Parathyroid adenoma (tissue), 2 donors: ENCODE results near the gene LRP1B.

Source experiments
- H2AFZ ChIP-seq: fragments of 300-600 bp; sonication (generic); one replicate; pipeline ENCODE4 v1.7.0; 2017; ENCODE audit warnings: antibody characterized with exemption, mild to moderate bottlenecking
- H3K27ac ChIP-seq: fragments of 300-600 bp; sonication (generic); one replicate; pipeline ENCODE4 v1.7.0; 2017
- H3K27me3 ChIP-seq: fragments of 300-600 bp; sonication (generic); one replicate; pipeline ENCODE4 v1.7.0; 2017; ENCODE audit warnings: low read length; ENCODE audit not compliant: control insufficient read depth, insufficient read depth
- H3K36me3 ChIP-seq: fragments of 300-600 bp; sonication (generic); one replicate; pipeline ENCODE4 v1.7.0; 2017; ENCODE audit warnings: low read length; ENCODE audit not compliant: control insufficient read depth, insufficient read depth
- H3K4me1 ChIP-seq: fragments of 300-600 bp; sonication (generic); one replicate; pipeline ENCODE4 v1.7.0; 2017; ENCODE audit warnings: control low read depth
- H3K4me2 ChIP-seq: fragments of 300-600 bp; sonication (generic); one replicate; pipeline ENCODE4 v1.7.0; 2017; ENCODE audit warnings: low read length
- H3K4me3 ChIP-seq: fragments of 300-600 bp; sonication (generic); one replicate; pipeline ENCODE4 v1.7.0; 2017; ENCODE audit warnings: low read depth, low read length
- H3K79me2 ChIP-seq: fragments of 300-600 bp; sonication (generic); one replicate; pipeline ENCODE4 v1.7.0; 2017; ENCODE audit warnings: control low read depth
- H3K9ac ChIP-seq: fragments of 300-600 bp; sonication (generic); one replicate; pipeline ENCODE4 v1.7.0; 2017; ENCODE audit warnings: mild to moderate bottlenecking
- H3K9me3 ChIP-seq: fragments of 300-600 bp; sonication (generic); one replicate; pipeline ENCODE4 v1.7.0; 2017; ENCODE audit warnings: low read length; ENCODE audit not compliant: control insufficient read depth
- TF ChIP-seq, protein P1 (sequence below): fragments of 300-600 bp; sonication (generic); IDR thresholded peaks from one replicate; pipeline ENCODE4 v1.7.0; 2017; ENCODE audit warnings: antibody characterized with exemption, mild to moderate bottlenecking
- donor health status: primary hyperparathyroidism.

The LRP1B gene

DNA sequence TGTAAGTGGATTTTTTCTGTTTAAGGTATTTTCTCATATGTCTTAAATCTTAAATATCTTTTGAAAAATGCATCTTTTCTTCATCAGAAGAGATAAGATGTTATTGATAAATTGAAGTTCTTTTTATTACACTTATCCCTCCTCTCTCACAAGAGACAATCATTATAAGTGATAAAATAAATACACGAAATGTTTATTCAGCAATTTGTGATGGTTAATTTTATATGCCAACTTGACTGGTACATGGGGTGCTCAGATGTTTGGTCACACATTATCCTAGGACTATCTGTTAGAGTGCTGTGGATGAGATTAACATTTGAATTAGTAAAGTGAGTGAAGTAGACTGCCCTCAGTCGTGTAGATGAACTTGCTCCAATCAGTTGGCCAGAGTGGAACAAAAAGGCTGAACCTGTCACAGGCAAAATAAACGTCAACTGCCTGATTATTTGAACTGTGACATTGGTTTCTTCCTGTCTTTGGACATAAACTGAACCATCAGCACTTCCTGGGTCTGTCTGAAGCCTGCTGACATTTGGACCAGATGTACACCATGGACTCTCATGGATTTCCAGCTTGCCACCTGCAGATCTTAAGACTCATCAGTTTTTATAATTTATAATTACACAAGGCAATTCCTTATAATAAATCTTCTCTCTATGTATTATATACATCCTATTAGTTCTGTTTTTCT is 1126.7 kb downstream of the LRP1B start:
- Histone ChIP-seq H3K27me3 (no peaks in the 10 kb centered on the region), H3K9me3 (no peaks in the 10 kb centered on the region), H2AFZ (no peak overlapping the region), H3K9ac (no peak overlapping the region), H3K4me2 (no peak overlapping the region), H3K36me3 (no peaks in the 10 kb centered on the region), H3K27ac (no peak overlapping the region), H3K79me2 (no peaks in the 10 kb centered on the region), H3K4me1 (no peaks in the 10 kb centered on the region), H3K4me3 (no peak overlapping the region)
- TF ChIP-seq, protein P1, sequence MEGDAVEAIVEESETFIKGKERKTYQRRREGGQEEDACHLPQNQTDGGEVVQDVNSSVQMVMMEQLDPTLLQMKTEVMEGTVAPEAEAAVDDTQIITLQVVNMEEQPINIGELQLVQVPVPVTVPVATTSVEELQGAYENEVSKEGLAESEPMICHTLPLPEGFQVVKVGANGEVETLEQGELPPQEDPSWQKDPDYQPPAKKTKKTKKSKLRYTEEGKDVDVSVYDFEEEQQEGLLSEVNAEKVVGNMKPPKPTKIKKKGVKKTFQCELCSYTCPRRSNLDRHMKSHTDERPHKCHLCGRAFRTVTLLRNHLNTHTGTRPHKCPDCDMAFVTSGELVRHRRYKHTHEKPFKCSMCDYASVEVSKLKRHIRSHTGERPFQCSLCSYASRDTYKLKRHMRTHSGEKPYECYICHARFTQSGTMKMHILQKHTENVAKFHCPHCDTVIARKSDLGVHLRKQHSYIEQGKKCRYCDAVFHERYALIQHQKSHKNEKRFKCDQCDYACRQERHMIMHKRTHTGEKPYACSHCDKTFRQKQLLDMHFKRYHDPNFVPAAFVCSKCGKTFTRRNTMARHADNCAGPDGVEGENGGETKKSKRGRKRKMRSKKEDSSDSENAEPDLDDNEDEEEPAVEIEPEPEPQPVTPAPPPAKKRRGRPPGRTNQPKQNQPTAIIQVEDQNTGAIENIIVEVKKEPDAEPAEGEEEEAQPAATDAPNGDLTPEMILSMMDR, result no peak

DNA sequence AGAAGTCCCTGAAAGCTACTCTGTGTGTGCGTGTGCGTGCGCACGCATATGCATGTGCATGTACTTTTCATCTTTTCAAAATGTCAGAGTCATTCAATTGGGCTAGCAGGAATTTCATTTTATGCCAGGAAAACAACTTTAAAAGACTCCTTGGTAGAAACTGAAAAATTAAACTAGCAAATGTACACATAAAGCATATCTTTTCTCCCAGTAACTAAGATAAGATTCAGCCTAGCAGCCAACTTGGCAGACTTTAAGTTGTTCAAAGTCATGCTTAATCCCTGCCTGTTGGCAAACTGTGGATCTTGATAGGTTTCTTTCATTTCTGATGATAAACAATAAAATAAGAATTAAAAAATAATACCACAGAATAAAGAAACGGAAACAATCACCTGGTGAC is 1129.1 kb downstream of the LRP1B start:
- H3K4me2 ChIP-seq, result no peak overlapping the region
- H3K4me3 ChIP-seq, result no peak overlapping the region
- no peak overlapping the region for H2AFZ ChIP-seq
- no peaks in the 10 kb centered on the region for H3K27me3 ChIP-seq
- no peaks in the 10 kb centered on the region for H3K4me1 ChIP-seq
- H3K27ac ChIP-seq, result no peak overlapping the region
- no peaks in the 10 kb centered on the region for H3K79me2 ChIP-seq
- no peak overlapping the region for H3K9ac ChIP-seq
- H3K36me3 ChIP-seq, result no peaks in the 10 kb centered on the region
- TF ChIP-seq, protein P1, result no peak
- no peaks in the 10 kb centered on the region for H3K9me3 ChIP-seq

DNA sequence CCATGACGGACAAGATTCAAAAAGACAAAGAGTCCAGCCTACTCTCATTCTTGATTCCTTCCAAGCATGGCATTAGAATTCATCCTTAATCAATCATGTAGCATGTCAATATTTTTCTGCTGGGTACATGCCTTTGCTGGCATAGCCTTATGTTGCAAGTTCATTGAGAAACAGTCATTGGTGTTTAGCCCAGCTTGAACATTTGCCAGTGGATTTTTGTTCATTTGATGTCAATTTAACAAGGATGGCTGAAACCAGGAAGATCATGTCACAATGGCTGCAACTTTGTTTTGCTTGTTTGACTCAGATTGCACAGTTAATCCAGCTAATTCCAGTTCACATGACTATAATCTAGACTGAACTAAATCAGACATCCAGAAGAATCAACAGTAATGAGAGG is 1132.2 kb downstream of the LRP1B start:
- Histone ChIP-seq H3K36me3 (no peaks in the 10 kb centered on the region), H3K79me2 (no peaks in the 10 kb centered on the region), H3K4me2 (no peak overlapping the region), H3K4me1 (no peaks in the 10 kb centered on the region), H3K27me3 (no peaks in the 10 kb centered on the region), H3K27ac (no peak overlapping the region), H3K4me3 (no peak overlapping the region), H3K9me3 (no peaks in the 10 kb centered on the region), H3K9ac (no peak overlapping the region), H2AFZ (no peak overlapping the region)
- TF ChIP-seq, protein P1, result no peak

DNA sequence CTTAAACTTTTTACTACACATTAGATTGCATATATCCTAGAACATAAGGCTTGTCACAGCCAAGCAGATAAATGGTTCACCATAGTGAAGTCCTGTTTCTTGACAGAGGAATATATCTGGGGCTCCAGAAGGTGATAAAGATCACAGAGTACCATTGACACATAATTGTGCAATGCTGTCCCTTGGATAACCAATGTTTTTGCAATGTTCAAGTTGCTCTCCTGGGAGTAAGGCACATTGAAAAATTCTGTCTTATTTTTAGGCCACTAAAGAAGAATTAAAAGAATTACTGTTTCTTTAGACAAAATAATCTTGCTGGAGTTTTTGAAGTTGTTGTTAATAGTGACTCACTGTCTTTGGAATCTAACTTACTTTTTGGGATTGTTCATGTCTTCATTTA is 1132.8 kb downstream of the LRP1B start:
- H3K4me1 ChIP-seq, result no peaks in the 10 kb centered on the region
- no peak overlapping the region for H3K4me2 ChIP-seq
- no peaks in the 10 kb centered on the region for H3K27me3 ChIP-seq
- no peak overlapping the region for H3K9ac ChIP-seq
- no peak overlapping the region for H3K4me3 ChIP-seq
- H3K9me3 ChIP-seq, result no peaks in the 10 kb centered on the region
- H3K27ac ChIP-seq, result no peak overlapping the region
- no peaks in the 10 kb centered on the region for H3K36me3 ChIP-seq
- H3K79me2 ChIP-seq, result no peaks in the 10 kb centered on the region
- TF ChIP-seq, protein P1, result no peak
- no peak overlapping the region for H2AFZ ChIP-seq

DNA sequence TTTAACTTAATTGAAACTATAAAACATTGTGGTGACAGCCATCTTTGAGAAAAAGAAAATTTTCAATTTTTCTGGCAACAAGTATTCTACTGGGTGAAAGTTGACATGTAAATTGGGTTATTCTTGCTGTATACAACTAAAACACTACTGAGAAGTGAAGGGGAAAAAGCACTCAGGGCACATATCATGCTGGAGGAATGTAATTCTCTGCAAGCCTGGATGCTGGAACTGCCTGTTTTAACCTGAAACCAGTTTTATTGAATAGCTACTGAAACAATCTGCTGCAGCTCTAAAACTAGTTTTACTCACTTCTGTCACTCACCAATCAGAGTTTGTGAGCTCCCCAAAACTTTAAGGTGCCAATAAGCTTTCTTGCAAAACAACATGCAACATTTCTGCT is 1136.0 kb downstream of the LRP1B start:
- H3K79me2 ChIP-seq, result no peaks in the 10 kb centered on the region
- H3K9ac ChIP-seq, result no peak overlapping the region
- TF ChIP-seq, protein P1, result no peak
- no peaks in the 10 kb centered on the region for H3K36me3 ChIP-seq
- no peak overlapping the region for H2AFZ ChIP-seq
- no peak overlapping the region for H3K4me3 ChIP-seq
- no peaks in the 10 kb centered on the region for H3K27me3 ChIP-seq
- no peak overlapping the region for H3K27ac ChIP-seq
- H3K9me3 ChIP-seq, result no peaks in the 10 kb centered on the region
- no peaks in the 10 kb centered on the region for H3K4me1 ChIP-seq
- H3K4me2 ChIP-seq, result no peak overlapping the region
